GM19099 (cell line): ENCODE data around the gene ZNF184.

Source experiments
- POLR2A ChIP-seq: IDR thresholded peaks from 3 replicates; pipeline ENCODE4 v1.6.1; 2011; ENCODE audit warnings: low read depth; ENCODE audit not compliant: insufficient read length; ENCODE audit errors: extremely low read depth

ZNF184 gene

DNA sequence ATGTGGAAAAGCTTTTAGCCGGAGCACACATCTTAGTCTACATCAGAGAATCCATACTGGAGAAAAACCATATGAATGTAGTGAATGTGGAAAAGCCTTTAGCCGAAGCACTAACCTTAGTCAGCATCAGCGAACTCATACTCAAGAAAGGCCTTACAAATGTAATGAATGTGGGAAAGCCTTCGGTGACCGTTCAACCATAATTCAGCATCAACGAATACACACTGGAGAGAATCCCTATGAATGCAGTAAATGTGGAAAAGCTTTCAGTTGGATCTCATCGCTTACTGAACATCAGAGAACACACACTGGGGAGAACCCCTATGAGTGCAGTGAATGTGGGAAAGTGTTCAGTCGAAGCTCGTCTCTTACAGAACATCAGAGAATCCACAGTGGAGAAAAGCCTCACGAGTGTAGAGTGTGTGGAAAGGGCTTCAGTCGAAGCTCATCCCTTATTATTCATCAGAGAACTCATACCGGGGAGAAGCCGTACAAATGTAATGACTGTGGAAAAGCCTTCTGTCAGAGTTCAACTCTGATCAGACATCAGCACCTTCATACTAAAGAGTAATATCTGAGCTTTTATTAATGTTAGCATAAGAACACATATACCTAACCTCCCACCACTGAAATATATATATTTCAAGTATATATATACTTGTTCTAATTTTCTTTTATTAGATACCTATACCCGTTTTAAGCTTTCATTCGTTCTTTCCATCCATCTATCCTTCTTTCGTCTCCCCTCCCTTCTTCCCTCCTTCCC is 71.8 kb downstream of the ZNF184 start:
- TF ChIP-seq POLR2A, result no peak
